ENCODE data around the gene SS18.

DNA sequence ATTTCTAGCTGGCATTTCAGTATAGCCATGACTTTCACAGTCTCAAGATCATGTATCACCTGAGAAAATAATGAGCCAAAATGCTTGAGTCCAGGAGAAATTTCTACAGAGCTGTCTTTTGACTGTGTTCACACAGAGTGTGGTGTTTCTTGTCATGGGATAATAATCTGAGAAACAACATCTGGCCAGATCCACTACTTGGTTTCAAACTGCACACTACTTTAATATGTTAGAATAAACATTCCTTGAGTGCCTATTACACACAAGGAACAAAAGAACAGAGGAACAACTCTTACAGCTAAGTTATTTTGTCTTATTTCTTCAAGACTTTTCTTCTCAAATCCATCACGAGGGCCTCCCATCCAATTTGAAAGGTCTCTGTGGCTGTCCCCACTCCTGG lies 108.3 kb downstream of the SS18 start:
- TF ChIP-seq, protein P1, sequence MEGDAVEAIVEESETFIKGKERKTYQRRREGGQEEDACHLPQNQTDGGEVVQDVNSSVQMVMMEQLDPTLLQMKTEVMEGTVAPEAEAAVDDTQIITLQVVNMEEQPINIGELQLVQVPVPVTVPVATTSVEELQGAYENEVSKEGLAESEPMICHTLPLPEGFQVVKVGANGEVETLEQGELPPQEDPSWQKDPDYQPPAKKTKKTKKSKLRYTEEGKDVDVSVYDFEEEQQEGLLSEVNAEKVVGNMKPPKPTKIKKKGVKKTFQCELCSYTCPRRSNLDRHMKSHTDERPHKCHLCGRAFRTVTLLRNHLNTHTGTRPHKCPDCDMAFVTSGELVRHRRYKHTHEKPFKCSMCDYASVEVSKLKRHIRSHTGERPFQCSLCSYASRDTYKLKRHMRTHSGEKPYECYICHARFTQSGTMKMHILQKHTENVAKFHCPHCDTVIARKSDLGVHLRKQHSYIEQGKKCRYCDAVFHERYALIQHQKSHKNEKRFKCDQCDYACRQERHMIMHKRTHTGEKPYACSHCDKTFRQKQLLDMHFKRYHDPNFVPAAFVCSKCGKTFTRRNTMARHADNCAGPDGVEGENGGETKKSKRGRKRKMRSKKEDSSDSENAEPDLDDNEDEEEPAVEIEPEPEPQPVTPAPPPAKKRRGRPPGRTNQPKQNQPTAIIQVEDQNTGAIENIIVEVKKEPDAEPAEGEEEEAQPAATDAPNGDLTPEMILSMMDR (IDR thresholded peaks at IDR 0.05), result no peak
- TF ChIP-seq POLR2AphosphoS5 (IDR thresholded peaks at IDR 0.05; ENCODE audit: low read depth, low read length) (no peak), SIN3A (IDR thresholded peaks at IDR 0.05; ENCODE audit: borderline replicate concordance, insufficient read depth, low read depth, low read length) (no peak), TCF7L2 (IDR thresholded peaks at IDR 0.05; ENCODE audit: low read depth, low read length) (no peak)

All from Panc1 (cell line).